ENCODE results near the gene NMNAT3.

- no peak for TF ChIP-seq POLR2A (IDR thresholded peaks at IDR 0.05; ENCODE audit: low read length)
- TF ChIP-seq GATA1 (IDR thresholded peaks at IDR 0.05; ENCODE audit: low read depth, low read length) = no peak
Measured at GRCh38 chr3:139574026-139574947, 103.5 kb downstream of the NMNAT3 start.

Measured in erythroblast (primary cell).